GM12878 (cell line): ENCODE data around the gene CACNA2D2. TPM values are rescaled to one million over a fixed set of nuclear protein-coding genes. Genes with fewer than 3 reads are reported as not detected.

Experiments used
- ATAC-seq: fragments of 200-7000 bp; cut with Tn5 transposase; 3 replicates; pipeline ENCODE4 v1.9.1; 2020; ENCODE audit warnings: mild to moderate bottlenecking, moderate library complexity
- BruUV-seq: library from RNA; stranded (reverse); fragments of 400-500 nt; replicated peaks from 2 replicates; lab custom pipeline; 2021; lab: Mats Ljungman, UMichigan
- CTCF ChIA-PET: fragments of 300-600 bp; sonication (Branson Sonifier 250); formaldehyde crosslinking; extraction: SDS; loops from one replicate; lab custom pipeline; 2021; ENCODE audit warnings: inconsistent platforms; lab: Yijun Ruan, JAX
- POLR2A ChIA-PET: fragments of 350-600 bp; formaldehyde crosslinking; extraction: SDS; loops from one replicate; lab custom pipeline; 2021; ENCODE audit warnings: inconsistent platforms; lab: Charles Lee
- RAD21 ChIA-PET: fragments of 300-600 bp; sonication (Branson Sonifier 250); formaldehyde crosslinking; loops from one replicate; lab custom pipeline; 2023; ENCODE audit warnings: antibody characterized with exemption; ENCODE audit not compliant: unreplicated experiment; lab: Charles Lee
- SMC1A ChIA-PET: fragments of 300-600 bp; sonication (Branson Sonifier 250); formaldehyde crosslinking; loops from one replicate; lab custom pipeline; 2023; ENCODE audit not compliant: unreplicated experiment, uncharacterized antibody; lab: Charles Lee
- DNase-seq: peaks from one replicate; pipeline ENCODE4 v3.0.0-alpha.2; 2011; ENCODE audit warnings: low read depth, low spot score
- FAIRE-seq: peaks from 3 replicates; lab custom pipeline; 2011; peaks lifted over from hg19 to GRCh38; lab: Jason Lieb, UNC
- H2AFZ ChIP-seq: 2 replicates; pipeline ENCODE4 v1.6.0; 2011; ENCODE audit warnings: low read depth, low read length, control low read depth; ENCODE audit not compliant: control insufficient read depth
- H3K27ac ChIP-seq: 2 replicates; pipeline ENCODE4 v1.5.1; 2011; ENCODE audit warnings: control low read depth; ENCODE audit not compliant: control insufficient read depth, insufficient read depth
- H3K27me3 ChIP-seq, 2 experiments: replicated peaks in 1 of 2; 2 replicates each; pipeline versions ENCODE4 v1.6.0 to v1.6.1; 2011; ENCODE audit warnings: low read length in 1 of 2; ENCODE audit not compliant: control insufficient read depth in 2 of 2, insufficient read depth in 2 of 2
- H3K36me3 ChIP-seq, 2 experiments: 2 replicates each; pipeline ENCODE4 v1.5.1; 2011; ENCODE audit warnings: low read length in 1 of 2; ENCODE audit not compliant: control insufficient read depth in 2 of 2, insufficient read depth in 2 of 2
- H3K4me1 ChIP-seq: 2 replicates; pipeline ENCODE4 v1.6.1; 2011; ENCODE audit warnings: mild to moderate bottlenecking, low read length, moderate library complexity, mixed read lengths; ENCODE audit not compliant: control insufficient read depth, insufficient read depth
- H3K4me2 ChIP-seq: 2 replicates; pipeline ENCODE4 v1.6.0; 2011; ENCODE audit warnings: control low read depth; ENCODE audit not compliant: control insufficient read depth, insufficient read depth
- H3K4me3 ChIP-seq: fragments of 200-600 bp; sonication (generic); 2 replicates; pipeline ENCODE4 v1.5.1; 2016
- H3K79me2 ChIP-seq: 2 replicates; pipeline ENCODE4 v1.6.0; 2011; ENCODE audit warnings: low read length; ENCODE audit not compliant: control insufficient read depth, insufficient read depth
- H3K9ac ChIP-seq: 2 replicates; pipeline ENCODE4 v1.8.0; 2011; ENCODE audit warnings: low read length, control low read depth, mixed read lengths; ENCODE audit not compliant: control insufficient read depth, insufficient read depth
- H3K9me3 ChIP-seq: replicated peaks from 3 replicates; pipeline ENCODE4 v1.5.1; 2011; ENCODE audit warnings: mild to moderate bottlenecking, low read length; ENCODE audit not compliant: control insufficient read depth, insufficient read depth
- H4K20me1 ChIP-seq: 2 replicates; pipeline ENCODE4 v1.6.0; 2011; ENCODE audit not compliant: control insufficient read depth, insufficient read depth
- BHLHE40 ChIP-seq, 2 experiments: fragments of 450-650 bp in 1 of 2; IDR thresholded peaks; 2 replicates each; pipeline ENCODE4 v1.6.1; 2011 to 2017; ENCODE audit warnings: low read depth in 2 of 2, borderline replicate concordance in 1 of 2, improper control_type of control experiment in 1 of 2, low read length in 1 of 2, mild to moderate bottlenecking in 1 of 2
- CTCF ChIP-seq, 3 experiments: IDR thresholded peaks in 2 of 3; conservative IDR thresholded peaks in 1 of 3; 2 replicates each; pipeline ENCODE4 v1.5.1; 2011; ENCODE audit warnings: low read depth in 3 of 3, low read length in 3 of 3, mild to moderate bottlenecking in 3 of 3, control low read depth in 2 of 3, moderate library complexity in 2 of 3, inconsistent platforms in 1 of 3, mixed read lengths in 1 of 3; ENCODE audit not compliant: control insufficient read depth in 2 of 3, insufficient read depth in 1 of 3; ENCODE audit errors: extremely low read depth in 1 of 3
- ETV6 ChIP-seq, 2 experiments: fragments of 450-650 bp in 1 of 2; IDR thresholded peaks in 1 of 2; conservative IDR thresholded peaks in 1 of 2; 2 replicates each; pipeline ENCODE4 v1.6.1; 2014; ENCODE audit warnings: antibody characterized with exemption in 1 of 2, borderline replicate concordance in 1 of 2, low read depth in 1 of 2, mild to moderate bottlenecking in 1 of 2, moderate library complexity in 1 of 2
- FOS ChIP-seq: IDR thresholded peaks from 3 replicates; pipeline ENCODE4 v1.6.1; 2011; ENCODE audit warnings: borderline replicate concordance; ENCODE audit not compliant: insufficient read length; ENCODE audit errors: extremely low read depth
- IRF4 ChIP-seq: IDR thresholded peaks from 2 replicates; pipeline ENCODE4 v1.6.1; 2011; ENCODE audit warnings: low read depth, low read length
- MTA3 ChIP-seq: IDR thresholded peaks from 2 replicates; pipeline ENCODE4 v1.6.1; 2012; ENCODE audit warnings: low read length, inconsistent platforms, borderline replicate concordance
- RCOR1 ChIP-seq: conservative IDR thresholded peaks from 2 replicates; pipeline ENCODE4 v1.6.1; 2012; ENCODE audit warnings: low read depth, low read length, improper control_type of control experiment
- SPI1 ChIP-seq: IDR thresholded peaks from 2 replicates; pipeline ENCODE4 v1.6.1; 2011; ENCODE audit warnings: low read depth, mild to moderate bottlenecking, low read length, moderate library complexity, borderline replicate concordance; ENCODE audit not compliant: insufficient read depth
- ZNF217 ChIP-seq: fragments of 450-650 bp; IDR thresholded peaks from 2 replicates; pipeline ENCODE4 v1.6.1; 2017; ENCODE audit warnings: antibody characterized with exemption, mild to moderate bottlenecking
- ZNF384 ChIP-seq: IDR thresholded peaks from 2 replicates; pipeline ENCODE4 v1.6.1; 2012; ENCODE audit warnings: low read depth, mild to moderate bottlenecking, low read length, improper control_type of control experiment, borderline replicate concordance
- WGBS: methylation state at CpG from one replicate; pipeline ENCODE4 v1.1.6; 2016; ENCODE audit warnings: low lambda C conversion rate; ENCODE audit not compliant: insufficient replicate concordance, insufficient coverage; ENCODE audit errors: missing lambda C conversion rate; 5-methylcytosine and 5-hydroxymethylcytosine counted together
- in situ Hi-C: fragments of 300-500 bp; cut with MboI; formaldehyde crosslinking; loops from 9 replicates; pipeline ENCODE4 v1.14.3; 2018; ENCODE audit warnings: mixed read lengths
- intact Hi-C: fragments of 100-400 bp; cut with micrococcal nuclease; formaldehyde crosslinking; loops from one replicate; pipeline ENCODE4 v1.14.2; 2022; ENCODE audit not compliant: unreplicated experiment
- polyA plus RNA-seq, 11 experiments: library from polyadenylated mRNA; depleted of rRNA in 4 of 11; unstranded in 6 of 11; stranded (reverse) in 5 of 11; fragments of >200 nt; fragmentation: Nextera tagmentation in 4 of 11; fragmentation: Illumina TruSeq in 1 of 11; extraction: Ambion mirVana in 4 of 11; extraction: Trizol in 1 of 11; gene quantifications; 1 replicate in 1 of 11; 2 replicates in 10 of 11; pipeline versions ENCODE4 v1.2.1 to v1.2.3, GENCODE V29; 2011 to 2016; ENCODE audit warnings: inconsistent platforms in 2 of 11, missing spikeins in 2 of 11, low read depth in 1 of 11
- total RNA-seq, 4 experiments: library from RNA; depleted of rRNA in 3 of 4; stranded (reverse); fragments of >200 nt in 3 of 4; fragmentation: Illumina TruSeq in 1 of 4; extraction: Trizol in 1 of 4; gene quantifications; 2 replicates each; pipeline versions ENCODE4 v1.2.1 to v1.2.3, GENCODE V29; 2013 to 2021

CACNA2D2 gene
- total and polyA plus RNA-seq, 10 of the 15 experiments (the other 5 are each of a cell fraction or from before 2014, with no cell fraction given), result 0.03 to 0.07 TPM; not detected in 8

DNA sequence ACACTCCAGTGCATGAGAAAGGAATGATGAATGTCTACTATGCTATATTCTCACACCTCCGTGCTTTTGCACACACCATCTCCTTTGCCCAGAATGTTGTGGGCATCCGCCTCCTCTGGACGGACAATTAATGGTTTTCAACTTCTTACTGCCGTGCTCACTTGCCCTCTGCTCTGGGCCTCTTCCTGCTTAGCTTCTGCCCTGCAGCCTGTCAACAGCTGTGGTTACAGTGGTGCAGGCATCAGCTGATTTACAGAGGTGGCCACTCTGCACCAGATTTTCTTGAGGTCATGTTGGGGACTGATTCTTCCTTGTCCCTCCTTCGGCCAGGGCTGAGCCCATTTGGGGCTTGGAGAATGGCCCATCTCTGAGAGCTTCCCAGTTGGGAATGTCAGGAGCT lies 87.6 kb downstream of the CACNA2D2 start:
- Histone ChIP-seq H3K4me2 (no peak overlapping the region), H4K20me1 (no peaks in the 10 kb centered on the region), H3K4me1 (no peaks in the 10 kb centered on the region), H2AFZ (no peak overlapping the region), H3K27ac (no peak overlapping the region), H3K27me3 (peaks cover 0 to 1% of the 10 kb centered on the region in 2 experiments; a peak in 3 of 4 replicates), H3K9me3 (no peaks in the 10 kb centered on the region), H3K9ac (no peak overlapping the region), H3K79me2 (no peaks in the 10 kb centered on the region), H3K4me3 (no peak overlapping the region), H3K36me3 (no peaks in the 10 kb centered on the region)
- DNase-seq (no peak), ATAC-seq (no peak), FAIRE-seq (no peak)
- 0% methylated on average over 5 of the region's 5 CpGs for WGBS
- ChIA-PET CTCF (interaction anchor here (0.7 kb wide), 1 partner anchor 90 kb away, joined by 3 read pairs; no protein-coding TSS in a partner anchor), SMC1A (no interaction called here), POLR2A (no interaction called here), RAD21 (no interaction called here)
- BruUV-seq, result no TSS peak
- in situ Hi-C loops, result no loop called here
- TF ChIP-seq ZNF217 (no peak), BHLHE40 (IDR thresholded peaks at IDR 0.05; ENCODE audit: borderline replicate concordance in 1 of 2, low read depth in 2 of 2, low read length in 1 of 2) (no peak), ETV6 (conservative IDR thresholded peaks at IDR 0.05 in 1 of 2, IDR thresholded peaks at IDR 0.05 in 1 of 2; ENCODE audit: borderline replicate concordance in 1 of 2, low read depth in 1 of 2) (no peak), RCOR1 (no peak), MTA3 (no peak), ZNF384 (no peak), SPI1 (no peak)
- intact Hi-C loops, result no loop called here

GRCh38 chr3:50415061-50415460 lies 88.4 kb downstream of the CACNA2D2 start:
- Histone ChIP-seq H2AFZ (no peak overlapping the region), H3K79me2 (no peaks in the 10 kb centered on the region), H3K9ac (no peak overlapping the region), H3K27me3 (peaks cover 0 to 1% of the 10 kb centered on the region in 2 experiments; a peak in 3 of 4 replicates), H3K27ac (no peak overlapping the region), H3K9me3 (no peaks in the 10 kb centered on the region), H3K36me3 (no peaks in the 10 kb centered on the region), H4K20me1 (no peaks in the 10 kb centered on the region), H3K4me3 (no peak overlapping the region), H3K4me2 (no peak overlapping the region), H3K4me1 (no peaks in the 10 kb centered on the region)
- no peak for ATAC-seq
- CTCF ChIA-PET, result no interaction called here
- in situ Hi-C loops, result no loop called here
- no TSS peak for BruUV-seq
- no peak for FAIRE-seq
- intact Hi-C loops, result no loop called here
- no peak for DNase-seq
- peak in 2 of 3 experiments; percentile 10 to 28; a peak in 1 of 6 replicates for TF ChIP-seq CTCF (IDR thresholded peaks at IDR 0.05 in 2 of 3, conservative IDR thresholded peaks at IDR 0.05 in 1 of 3; ENCODE audit: control insufficient read depth in 2 of 3, extremely low read depth in 1 of 3, insufficient read depth in 1 of 3, low read depth in 3 of 3, low read length in 3 of 3)
- no peak for TF ChIP-seq IRF4
- no peak for TF ChIP-seq FOS
- POLR2A ChIA-PET, result no interaction called here
- SMC1A ChIA-PET, result no interaction called here
- 25% methylated on average over 4 of the region's 4 CpGs for WGBS
- RAD21 ChIA-PET, result no interaction called here
